CD4-positive, alpha-beta T cell (primary cell): ENCODE data around the gene TMEM38B. TPM values are rescaled to one million over a fixed set of nuclear protein-coding genes. Genes with fewer than 3 reads are reported as not detected.

Experiments used
- ATAC-seq: fragments of 200-7000 bp; cut with Tn5 transposase; one replicate; pipeline ENCODE4 v1.10.0; 2022; ENCODE audit warnings: mild to moderate bottlenecking; ENCODE audit not compliant: poor library complexity
- CTCF ChIA-PET: fragments of 350-600 bp; sonication (Branson Sonifier 250); formaldehyde crosslinking; loops from one replicate; lab custom pipeline; 2021; ENCODE audit warnings: antibody characterized with exemption, inconsistent platforms; lab: Charles Lee
- POLR2A ChIA-PET: fragments of 350-600 bp; sonication (Branson Sonifier 250); formaldehyde crosslinking; loops from one replicate; lab custom pipeline; 2021; ENCODE audit warnings: antibody characterized with exemption, inconsistent platforms; lab: Charles Lee
- DNase-seq, 14 experiments: peaks; one replicate each; pipeline ENCODE4 v3.0.0-alpha.2; 2013 to 2020; ENCODE audit warnings: mixed read lengths in 2 of 14
- H3K27ac ChIP-seq, 2 donors: one replicate each; pipeline versions ENCODE4 v1.5.1 to v1.7.0; 2013; ENCODE audit warnings: low read length in 2 of 2, low read depth in 1 of 2, mild to moderate bottlenecking in 1 of 2
- H3K27me3 ChIP-seq, 2 experiments: 1 replicate in 1 of 2; 2 replicates in 1 of 2; pipeline versions ENCODE4 v1.6.1 to v1.7.0; 2013; ENCODE audit warnings: low read length in 2 of 2, control low read depth in 1 of 2, mild to moderate bottlenecking in 1 of 2, moderate library complexity in 1 of 2; ENCODE audit not compliant: insufficient read depth in 2 of 2, control insufficient read depth in 1 of 2
- H3K36me3 ChIP-seq: one replicate; pipeline ENCODE4 v1.6.1; 2013; ENCODE audit warnings: low read length, control low read depth; ENCODE audit not compliant: insufficient read depth
- H3K4me1 ChIP-seq: one replicate; pipeline ENCODE4 v1.6.1; 2013; ENCODE audit warnings: low read length, control low read depth; ENCODE audit not compliant: insufficient read depth
- H3K4me3 ChIP-seq: one replicate; pipeline ENCODE4 v1.5.1; 2013; ENCODE audit warnings: mild to moderate bottlenecking, low read length, moderate library complexity
- H3K9me3 ChIP-seq, 2 experiments: 1 replicate in 1 of 2; 2 replicates in 1 of 2; pipeline versions ENCODE4 v1.6.1 to v1.7.0; 2013; ENCODE audit warnings: low read length in 2 of 2, mild to moderate bottlenecking in 2 of 2, control low read depth in 1 of 2, moderate library complexity in 1 of 2; ENCODE audit not compliant: control insufficient read depth in 1 of 2, insufficient read depth in 1 of 2
- H3K27ac Mint-ChIP-seq: one replicate; pipeline ENCODE4 v1.8.0; 2020; ENCODE audit warnings: mixed read lengths
- H3K27me3 Mint-ChIP-seq: one replicate; pipeline ENCODE4 v1.8.0; 2021; ENCODE audit warnings: mixed read lengths
- H3K36me3 Mint-ChIP-seq: one replicate; pipeline ENCODE4 v1.8.0; 2021; ENCODE audit warnings: low read depth, mixed read lengths
- H3K4me1 Mint-ChIP-seq: one replicate; pipeline ENCODE4 v1.8.0; 2021; ENCODE audit warnings: low read depth, mixed read lengths
- H3K4me3 Mint-ChIP-seq: one replicate; pipeline ENCODE4 v1.8.0; 2020; ENCODE audit warnings: mild to moderate bottlenecking, mixed read lengths
- H3K9me3 Mint-ChIP-seq: one replicate; pipeline ENCODE4 v1.8.0; 2020; ENCODE audit warnings: mixed read lengths
- intact Hi-C, 2 experiments: fragments of 100-400 bp; cut with DNase I in 1 of 2; cut with micrococcal nuclease in 1 of 2; formaldehyde crosslinking; loops; one replicate each; pipeline versions ENCODE4 v1.15.1 to v1.9.0; 2023 to 2025; cut with DNase I, micrococcal nuclease
- total RNA-seq, 174 experiments: library from RNA in 2 of 174; stranded (reverse) in 2 of 174; gene quantifications; one replicate each; pipeline ENCODE4 v1.2.3 and lab custom pipeline; 2021 to 2026
- TF ChIP-seq, protein P1 (sequence below): fragments of 200-600 bp; IDR thresholded peaks from one replicate; pipeline ENCODE4 v1.8.0; 2022; ENCODE audit warnings: antibody characterized with exemption, mild to moderate bottlenecking

TMEM38B gene
- total RNA-seq, 2 experiments from 2014 or later: 12.9 to 13.9 TPM

GRCh38 chr9:105658351-105658750 is 36.0 kb upstream of the TMEM38B start:
- CTCF ChIA-PET: interaction anchor here (0.9 kb wide), 1 partner anchor 60 kb away, joined by 3 read pairs; no protein-coding TSS in a partner anchor
- POLR2A ChIA-PET: no interaction called here
- no peaks in the 10 kb centered on the region for H3K9me3 Mint-ChIP-seq
- Histone ChIP-seq H3K4me3 (no peak overlapping the region), H3K4me1 (peaks cover 10% of the 10 kb centered on the region), H3K9me3 (no peaks in the 10 kb centered on the region), H3K27me3 (peaks cover 28 to 31% of the 10 kb centered on the region in 2 experiments), H3K36me3 (no peaks in the 10 kb centered on the region), H3K27ac (no peak overlapping the region)
- peaks cover 16% of the 10 kb centered on the region for H3K4me1 Mint-ChIP-seq
- DNase-seq (no peak), ATAC-seq (no peak)
- TF ChIP-seq, protein P1, sequence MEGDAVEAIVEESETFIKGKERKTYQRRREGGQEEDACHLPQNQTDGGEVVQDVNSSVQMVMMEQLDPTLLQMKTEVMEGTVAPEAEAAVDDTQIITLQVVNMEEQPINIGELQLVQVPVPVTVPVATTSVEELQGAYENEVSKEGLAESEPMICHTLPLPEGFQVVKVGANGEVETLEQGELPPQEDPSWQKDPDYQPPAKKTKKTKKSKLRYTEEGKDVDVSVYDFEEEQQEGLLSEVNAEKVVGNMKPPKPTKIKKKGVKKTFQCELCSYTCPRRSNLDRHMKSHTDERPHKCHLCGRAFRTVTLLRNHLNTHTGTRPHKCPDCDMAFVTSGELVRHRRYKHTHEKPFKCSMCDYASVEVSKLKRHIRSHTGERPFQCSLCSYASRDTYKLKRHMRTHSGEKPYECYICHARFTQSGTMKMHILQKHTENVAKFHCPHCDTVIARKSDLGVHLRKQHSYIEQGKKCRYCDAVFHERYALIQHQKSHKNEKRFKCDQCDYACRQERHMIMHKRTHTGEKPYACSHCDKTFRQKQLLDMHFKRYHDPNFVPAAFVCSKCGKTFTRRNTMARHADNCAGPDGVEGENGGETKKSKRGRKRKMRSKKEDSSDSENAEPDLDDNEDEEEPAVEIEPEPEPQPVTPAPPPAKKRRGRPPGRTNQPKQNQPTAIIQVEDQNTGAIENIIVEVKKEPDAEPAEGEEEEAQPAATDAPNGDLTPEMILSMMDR: no peak
- no peaks in the 10 kb centered on the region for H3K36me3 Mint-ChIP-seq
- H3K27me3 Mint-ChIP-seq: peaks cover 53% of the 10 kb centered on the region
- intact Hi-C loops: no loop called here
- H3K27ac Mint-ChIP-seq: no peak overlapping the region
- H3K4me3 Mint-ChIP-seq: no peak overlapping the region

DNA sequence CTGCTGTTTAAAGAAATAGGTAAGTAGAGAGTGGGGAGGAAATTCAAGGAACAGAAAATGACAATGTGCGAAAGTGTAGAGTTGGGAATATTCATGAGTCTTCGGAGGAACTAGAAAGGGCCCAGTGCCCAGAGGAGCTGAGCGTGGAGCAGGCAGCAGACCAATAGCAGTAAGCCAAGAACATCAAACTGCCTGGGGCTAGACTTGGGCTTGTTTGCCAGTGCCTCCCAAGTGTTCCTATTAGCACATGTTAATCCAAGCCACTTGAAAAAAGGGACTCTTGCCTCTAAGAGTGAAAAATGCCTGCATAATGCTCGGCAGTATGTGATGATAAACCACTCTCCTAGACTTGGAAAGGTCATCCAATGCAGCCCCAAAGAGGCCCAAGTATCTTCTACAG is 33.3 kb upstream of the TMEM38B start:
- Histone ChIP-seq H3K27ac (no peak overlapping the region), H3K36me3 (no peaks in the 10 kb centered on the region), H3K4me1 (peaks cover 8% of the 10 kb centered on the region), H3K9me3 (no peaks in the 10 kb centered on the region), H3K4me3 (no peak overlapping the region), H3K27me3 (peaks cover 24% of the 10 kb centered on the region in 2 experiments)
- intact Hi-C loops: no loop called here
- H3K36me3 Mint-ChIP-seq: no peaks in the 10 kb centered on the region
- no peak overlapping the region for H3K27ac Mint-ChIP-seq
- no peak overlapping the region for H3K4me3 Mint-ChIP-seq
- peaks cover 9% of the 10 kb centered on the region for H3K4me1 Mint-ChIP-seq
- ChIA-PET POLR2A (no interaction called here), CTCF (no interaction called here)
- no peaks in the 10 kb centered on the region for H3K9me3 Mint-ChIP-seq
- H3K27me3 Mint-ChIP-seq: peaks cover 40% of the 10 kb centered on the region
- TF ChIP-seq, protein P1: no peak
- no peak for ATAC-seq
- no peak for DNase-seq

DNA sequence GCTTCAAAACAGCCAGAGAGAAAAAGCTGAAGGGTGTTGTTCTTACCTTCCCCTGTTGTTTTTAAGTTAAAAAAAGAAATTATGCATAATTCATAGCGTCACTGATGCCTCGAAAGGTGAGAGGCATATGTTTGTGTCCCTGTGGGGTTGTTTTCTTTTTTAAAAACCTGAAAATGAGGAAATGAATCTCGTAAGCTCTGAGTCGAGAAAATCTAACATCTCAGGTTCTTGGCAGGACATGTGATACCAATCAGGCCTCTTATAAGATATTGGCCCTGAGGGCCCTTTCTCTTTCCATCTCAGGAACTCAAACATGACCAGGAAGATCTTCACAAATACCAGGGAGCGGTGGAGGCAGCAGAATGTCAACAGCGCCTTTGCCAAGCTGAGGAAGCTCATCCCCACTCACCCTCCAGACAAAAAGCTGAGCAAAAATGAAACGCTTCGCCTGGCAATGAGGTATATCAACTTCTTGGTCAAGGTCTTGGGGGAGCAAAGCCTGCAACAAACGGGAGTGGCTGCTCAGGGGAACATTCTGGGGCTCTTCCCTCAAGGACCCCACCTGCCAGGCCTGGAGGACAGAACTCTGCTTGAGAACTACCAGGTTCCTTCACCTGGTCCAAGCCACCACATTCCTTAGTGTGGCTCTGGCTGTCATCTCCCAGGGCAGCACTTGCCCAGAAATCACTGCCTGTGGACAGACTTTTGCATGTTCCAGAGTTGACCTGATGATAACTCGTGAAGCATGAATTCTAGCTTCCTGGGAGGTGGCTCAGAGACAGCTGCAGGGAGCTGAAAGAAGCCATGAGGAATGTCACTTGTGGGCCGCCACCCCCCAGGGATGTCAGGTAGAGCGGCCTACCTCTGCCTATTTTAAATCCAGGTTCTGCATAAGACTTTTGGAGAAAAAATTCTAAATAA is 31.9 kb upstream of the TMEM38B start, which contains the start of gene TAL2:
Gene TAL2 (plus strand): TSS at position 274 of the 921 bp plus-strand sequence. CDS start 40 bp downstream, at position 314.
- ChIA-PET POLR2A (no interaction called here), CTCF (no interaction called here)
- H3K4me3 Mint-ChIP-seq: no peak within 1 kb of the TSS
- no peak within 1 kb of the TSS for H3K27ac Mint-ChIP-seq
- no peaks in the 10 kb centered on the region for H3K4me1 Mint-ChIP-seq
- intact Hi-C loops: no loop called here
- H3K27me3 Mint-ChIP-seq: peaks cover 29% of the 10 kb centered on the region
- Histone ChIP-seq H3K27ac (no peak within 1 kb of the TSS), H3K36me3 (no peaks in the 10 kb centered on the region), H3K4me1 (no peaks in the 10 kb centered on the region), H3K4me3 (no peak within 1 kb of the TSS), H3K27me3 (peaks cover 12 to 14% of the 10 kb centered on the region in 2 experiments), H3K9me3 (no peaks in the 10 kb centered on the region)
- ATAC-seq (no peak), DNase-seq (no peak)
- H3K9me3 Mint-ChIP-seq: no peaks in the 10 kb centered on the region
- no peaks in the 10 kb centered on the region for H3K36me3 Mint-ChIP-seq
- TF ChIP-seq, protein P1: no peak
